AG04449 (cell line): ENCODE measurements around the gene HAUS7.

Experiments
- CTCF ChIA-PET: fragments of 350-600 bp; formaldehyde crosslinking; extraction: SDS; loops from one replicate; lab custom pipeline; 2021; ENCODE audit warnings: antibody characterized with exemption; lab: Yijun Ruan, JAX
- POLR2A ChIA-PET: fragments of 400-600, 350-600 bp; formaldehyde crosslinking; extraction: SDS; loops from one replicate; lab custom pipeline; 2020; ENCODE audit warnings: antibody characterized with exemption, inconsistent platforms; lab: Yijun Ruan, JAX
- DNase-seq: peaks from one replicate; pipeline ENCODE4 v3.0.0-alpha.2; 2010; ENCODE audit warnings: low read depth, low spot score
- H3K4me3 ChIP-seq: 2 replicates; pipeline ENCODE4 v1.5.1; 2011; ENCODE audit warnings: low read depth, mild to moderate bottlenecking, control low read depth, low read length
- TF ChIP-seq, protein P1 (sequence below): IDR thresholded peaks from one replicate; pipeline ENCODE4 v1.5.1; 2011; ENCODE audit warnings: mild to moderate bottlenecking, moderate library complexity, low read length, control low read depth, inconsistent platforms; ENCODE audit not compliant: insufficient read depth; ENCODE audit errors: missing control alignments

HAUS7 gene

DNA sequence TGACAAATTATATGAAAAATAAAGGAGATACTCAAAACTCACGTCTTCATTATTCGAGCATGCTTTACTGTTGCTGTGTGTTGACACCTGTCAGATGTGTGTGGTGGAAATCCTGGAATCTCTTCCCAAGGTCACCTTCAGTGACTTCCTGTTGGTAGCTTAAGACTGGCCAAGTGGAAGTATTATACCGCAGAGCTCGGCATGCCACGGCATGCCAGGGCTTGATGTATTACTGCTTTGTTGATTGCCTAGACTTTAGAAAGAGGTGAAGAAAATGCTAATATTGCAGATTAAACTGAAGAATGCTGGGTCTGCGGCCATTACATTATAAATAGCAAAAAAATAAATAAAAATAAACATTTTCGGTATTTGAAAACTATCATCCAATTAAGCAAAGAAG lies 29.1 kb downstream of the HAUS7 start:
- DNase-seq, result no peak
- POLR2A ChIA-PET, result no interaction called here
- TF ChIP-seq, protein P1, sequence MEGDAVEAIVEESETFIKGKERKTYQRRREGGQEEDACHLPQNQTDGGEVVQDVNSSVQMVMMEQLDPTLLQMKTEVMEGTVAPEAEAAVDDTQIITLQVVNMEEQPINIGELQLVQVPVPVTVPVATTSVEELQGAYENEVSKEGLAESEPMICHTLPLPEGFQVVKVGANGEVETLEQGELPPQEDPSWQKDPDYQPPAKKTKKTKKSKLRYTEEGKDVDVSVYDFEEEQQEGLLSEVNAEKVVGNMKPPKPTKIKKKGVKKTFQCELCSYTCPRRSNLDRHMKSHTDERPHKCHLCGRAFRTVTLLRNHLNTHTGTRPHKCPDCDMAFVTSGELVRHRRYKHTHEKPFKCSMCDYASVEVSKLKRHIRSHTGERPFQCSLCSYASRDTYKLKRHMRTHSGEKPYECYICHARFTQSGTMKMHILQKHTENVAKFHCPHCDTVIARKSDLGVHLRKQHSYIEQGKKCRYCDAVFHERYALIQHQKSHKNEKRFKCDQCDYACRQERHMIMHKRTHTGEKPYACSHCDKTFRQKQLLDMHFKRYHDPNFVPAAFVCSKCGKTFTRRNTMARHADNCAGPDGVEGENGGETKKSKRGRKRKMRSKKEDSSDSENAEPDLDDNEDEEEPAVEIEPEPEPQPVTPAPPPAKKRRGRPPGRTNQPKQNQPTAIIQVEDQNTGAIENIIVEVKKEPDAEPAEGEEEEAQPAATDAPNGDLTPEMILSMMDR, result no peak
- H3K4me3 ChIP-seq, result no peak overlapping the region
- CTCF ChIA-PET, result interaction anchor here (0.9 to 1.9 kb wide), 4 partner anchors 20 to 499 kb away, joined by 3 to 6 read pairs (median 3); no protein-coding TSS in a partner anchor

DNA sequence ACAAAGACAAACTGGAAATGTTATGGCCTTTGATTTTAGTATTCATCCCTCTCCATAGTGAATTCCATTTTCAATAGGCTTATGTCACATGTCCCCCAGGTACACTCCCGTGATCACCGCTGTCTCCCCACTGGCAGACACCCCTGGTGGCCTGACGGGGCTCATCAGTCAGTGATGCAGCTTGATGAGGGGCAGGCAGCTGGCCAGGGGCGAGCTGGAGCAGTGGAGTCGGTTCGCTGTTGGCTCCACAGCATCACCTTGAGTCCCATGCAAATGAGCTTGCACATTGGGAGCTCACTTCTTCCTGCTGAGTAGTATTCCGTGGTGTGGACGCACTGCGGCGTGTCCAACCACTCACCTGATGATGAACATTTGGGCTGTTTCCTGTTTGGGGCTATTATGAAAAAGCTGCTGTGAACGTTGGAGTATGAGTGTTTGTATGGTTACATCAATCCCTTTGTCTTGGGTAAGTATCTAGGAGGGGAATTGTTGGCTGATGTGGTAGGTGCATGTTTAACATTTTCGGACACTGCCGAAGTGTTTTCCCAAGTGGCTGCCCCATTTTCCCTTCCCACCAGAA lies 29.7 kb downstream of the HAUS7 start:
- CTCF ChIA-PET, result interaction anchor here (0.9 to 1.9 kb wide), 3 partner anchors 66 to 499 kb away, joined by 3 to 6 read pairs (median 3); no protein-coding TSS in a partner anchor
- H3K4me3 ChIP-seq, result no peak overlapping the region
- TF ChIP-seq, protein P1, result no peak
- POLR2A ChIA-PET, result no interaction called here
- DNase-seq, result no peak

DNA sequence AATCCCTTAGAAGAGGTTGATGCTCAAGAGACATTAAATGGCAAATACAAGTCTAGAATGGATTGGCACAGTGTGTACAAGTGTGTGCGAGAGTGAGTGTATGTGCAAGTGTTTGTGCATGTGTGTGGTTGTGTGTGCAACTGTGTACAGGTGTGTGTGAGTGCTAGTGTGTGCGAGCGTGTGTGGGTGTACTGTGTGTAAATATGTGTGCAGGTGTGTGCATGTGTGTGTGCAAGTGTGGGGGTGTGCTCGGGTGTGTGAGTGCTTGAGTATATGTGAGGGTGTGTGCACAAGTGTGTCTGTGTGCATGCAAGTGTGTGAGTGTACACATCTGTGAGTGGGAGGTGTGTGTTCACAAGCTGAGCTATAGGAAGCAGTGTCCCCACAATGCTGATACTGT lies 30.4 kb downstream of the HAUS7 start:
- DNase-seq, result no peak

DNA sequence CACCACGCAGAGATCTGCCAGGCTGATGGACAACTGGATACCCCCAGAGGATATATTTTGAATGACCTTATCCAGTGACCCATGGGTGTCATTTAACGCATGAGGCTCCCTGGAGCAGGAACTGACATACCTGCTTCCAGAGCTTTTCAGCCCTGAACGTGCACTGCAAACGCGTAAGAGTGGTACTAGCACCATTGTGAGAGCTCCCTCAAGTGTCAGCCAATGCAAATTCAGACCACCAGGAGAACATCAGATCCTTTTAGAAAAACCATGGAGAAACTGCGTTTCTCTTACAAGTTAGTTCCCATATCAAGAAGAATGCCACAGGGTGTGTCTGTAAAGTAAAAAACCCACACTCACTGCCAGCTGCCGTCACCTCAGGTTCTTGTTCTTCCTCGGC lies 31.8 kb downstream of the HAUS7 start:
- POLR2A ChIA-PET, result no interaction called here
- TF ChIP-seq, protein P1, result peak; percentile 31
- CTCF ChIA-PET, result interaction anchor here (0.9 to 2.3 kb wide), 7 partner anchors 13 to 480 kb away, joined by 3 to 15 read pairs (median 5); no protein-coding TSS in a partner anchor
- no peak overlapping the region for H3K4me3 ChIP-seq
- DNase-seq, result no peak

More for the DNA sequence above, 30.4 kb downstream of the HAUS7 start:
- ChIA-PET POLR2A (no interaction called here), CTCF (interaction anchor here (1.9 kb wide), 1 partner anchor 407 kb away, joined by 6 read pairs; no protein-coding TSS in a partner anchor)
- TF ChIP-seq, protein P1, result no peak
- H3K4me3 ChIP-seq, result no peak overlapping the region

DNA sequence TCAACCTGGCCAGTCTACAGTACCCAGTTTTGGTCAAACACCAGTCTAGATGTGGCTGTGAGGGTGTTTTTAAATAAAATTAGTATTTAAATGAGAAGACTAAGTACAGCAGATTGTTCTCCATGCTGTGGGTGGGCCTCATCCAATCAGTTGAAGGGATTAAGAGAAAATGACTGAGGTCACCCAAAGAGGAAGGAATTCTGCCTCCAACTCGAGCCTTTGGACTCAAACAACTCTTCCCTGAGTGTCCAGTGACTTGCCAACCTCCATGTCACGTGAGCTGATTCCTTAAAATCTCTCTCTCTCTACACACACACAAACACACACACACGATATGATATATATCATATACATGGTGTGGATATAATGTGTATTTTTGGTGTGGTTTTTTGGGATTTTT lies 34.5 kb downstream of the HAUS7 start:
- TF ChIP-seq, protein P1, result no peak
- CTCF ChIA-PET, result interaction anchor here (0.6 kb wide), 1 partner anchor 403 kb away, joined by 3 read pairs; no protein-coding TSS in a partner anchor
- POLR2A ChIA-PET, result no interaction called here
- no peak overlapping the region for H3K4me3 ChIP-seq
- no peak for DNase-seq

DNA sequence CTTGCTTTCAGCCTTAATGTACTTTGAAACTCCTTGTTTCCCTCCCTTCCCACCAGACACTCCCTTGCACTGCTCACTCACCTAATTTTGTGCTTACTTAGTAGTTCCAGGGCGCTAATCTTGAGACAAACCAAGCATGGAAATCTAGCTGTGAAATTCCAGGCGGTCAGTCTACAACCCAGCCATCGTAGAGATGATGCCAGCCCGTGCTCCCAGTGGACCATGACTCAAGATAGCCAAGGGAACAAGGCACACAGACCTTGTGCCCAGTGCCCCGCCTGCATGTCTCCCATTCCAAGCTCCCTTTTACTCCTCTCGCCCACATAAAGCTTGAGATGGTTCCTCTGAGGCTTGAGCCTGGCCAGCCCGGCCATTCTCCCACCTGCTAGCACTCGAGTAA lies 35.6 kb downstream of the HAUS7 start:
- no peak overlapping the region for H3K4me3 ChIP-seq
- no peak for DNase-seq
- TF ChIP-seq, protein P1, result no peak
- ChIA-PET CTCF (no interaction called here), POLR2A (no interaction called here)
